ENCODE results near the gene SFXN3. TPM values are rescaled to one million over a fixed set of nuclear protein-coding genes. Genes with fewer than 3 reads are reported as not detected.

Gene SFXN3
- total and polyA plus RNA-seq, 2 of the 13 experiments (the other 11 are each of a cell fraction or from before 2014, with no cell fraction given) = 16.8 to 71.5 TPM

DNA sequence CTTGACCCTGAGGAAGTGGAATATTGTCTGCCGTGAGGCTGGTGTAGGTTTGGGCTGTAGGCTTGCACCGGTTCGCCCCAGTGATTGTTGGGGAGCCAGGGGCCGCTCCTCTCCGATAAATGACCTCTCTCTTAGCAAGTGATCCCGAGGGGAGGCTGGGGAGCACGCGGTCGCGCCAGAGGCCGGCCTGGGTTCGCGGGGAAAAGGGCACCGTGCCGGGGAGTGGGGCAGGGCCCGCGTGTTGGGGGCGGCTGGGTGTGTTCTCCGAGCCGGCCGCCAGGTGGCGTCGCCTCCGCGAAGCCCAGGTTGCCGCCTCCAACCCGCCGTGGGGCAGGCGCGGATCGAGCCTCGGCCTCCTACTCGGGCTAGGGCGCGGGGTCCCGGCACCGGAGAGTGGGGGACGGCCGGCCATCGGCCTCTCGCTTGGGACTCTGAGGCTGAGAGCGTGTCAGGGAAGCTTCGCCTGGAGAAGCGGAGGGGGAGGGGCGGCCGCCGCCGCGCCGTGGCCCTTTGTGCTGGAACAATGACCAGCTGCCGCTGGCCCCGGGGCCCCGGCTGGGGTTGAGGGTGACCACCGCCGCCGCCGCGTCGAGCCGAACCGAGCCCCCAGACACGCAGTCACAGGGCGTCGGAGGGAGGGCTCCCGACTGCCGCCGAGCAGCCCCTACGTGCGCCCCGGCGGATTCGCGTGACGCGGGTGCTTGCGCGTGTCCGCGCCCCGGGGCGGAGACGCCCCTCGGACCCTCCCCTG lies 31.9 kb upstream of the SFXN3 start (continued):
- TF ChIP-seq NFYC (CRISPR knock-in tag; IDR thresholded peaks at IDR 0.05) = no peak
- TF ChIP-seq PHB2 (IDR thresholded peaks at IDR 0.05; ENCODE audit: partially characterized antibody) = no peak
- peak; percentile 54; the same call in 1 of the 2 replicates for TF ChIP-seq HDAC1 (CRISPR knock-in tag; IDR thresholded peaks at IDR 0.05)
- TF ChIP-seq NAIF1 (CRISPR knock-in tag; IDR thresholded peaks at IDR 0.05; ENCODE audit: borderline replicate concordance) = no peak
- TF ChIP-seq NFIB (CRISPR knock-in tag; IDR thresholded peaks at IDR 0.05; ENCODE audit: borderline replicate concordance) = no peak
- TF ChIP-seq, protein P1, sequence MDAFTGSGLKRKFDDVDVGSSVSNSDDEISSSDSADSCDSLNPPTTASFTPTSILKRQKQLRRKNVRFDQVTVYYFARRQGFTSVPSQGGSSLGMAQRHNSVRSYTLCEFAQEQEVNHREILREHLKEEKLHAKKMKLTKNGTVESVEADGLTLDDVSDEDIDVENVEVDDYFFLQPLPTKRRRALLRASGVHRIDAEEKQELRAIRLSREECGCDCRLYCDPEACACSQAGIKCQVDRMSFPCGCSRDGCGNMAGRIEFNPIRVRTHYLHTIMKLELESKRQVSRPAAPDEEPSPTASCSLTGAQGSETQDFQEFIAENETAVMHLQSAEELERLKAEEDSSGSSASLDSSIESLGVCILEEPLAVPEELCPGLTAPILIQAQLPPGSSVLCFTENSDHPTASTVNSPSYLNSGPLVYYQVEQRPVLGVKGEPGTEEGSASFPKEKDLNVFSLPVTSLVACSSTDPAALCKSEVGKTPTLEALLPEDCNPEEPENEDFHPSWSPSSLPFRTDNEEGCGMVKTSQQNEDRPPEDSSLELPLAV (CRISPR knock-in tag; conservative IDR thresholded peaks at IDR 0.05; ENCODE audit: low read depth) = no peak
- TF ChIP-seq ZNF788 (CRISPR knock-in tag; IDR thresholded peaks at IDR 0.05; ENCODE audit: borderline replicate concordance) = 0 out of 2 replicates have a peak, but pooled peaks have one; percentile 4
- TF ChIP-seq ZMYM3 (CRISPR knock-in tag; IDR thresholded peaks at IDR 0.05) = no peak
- no peak for TF ChIP-seq ZNF75D (CRISPR knock-in tag; IDR thresholded peaks at IDR 0.05; ENCODE audit: borderline replicate concordance)
- peak; percentile 68 for TF ChIP-seq YEATS4 (CRISPR knock-in tag; IDR thresholded peaks at IDR 0.05; ENCODE audit: borderline replicate concordance)
- TF ChIP-seq NR2F2 (IDR thresholded peaks at IDR 0.05; ENCODE audit: borderline replicate concordance, low read depth) = no peak
- TF ChIP-seq SSRP1 (CRISPR knock-in tag; IDR thresholded peaks at IDR 0.05) = no peak
- TF ChIP-seq, protein P2, sequence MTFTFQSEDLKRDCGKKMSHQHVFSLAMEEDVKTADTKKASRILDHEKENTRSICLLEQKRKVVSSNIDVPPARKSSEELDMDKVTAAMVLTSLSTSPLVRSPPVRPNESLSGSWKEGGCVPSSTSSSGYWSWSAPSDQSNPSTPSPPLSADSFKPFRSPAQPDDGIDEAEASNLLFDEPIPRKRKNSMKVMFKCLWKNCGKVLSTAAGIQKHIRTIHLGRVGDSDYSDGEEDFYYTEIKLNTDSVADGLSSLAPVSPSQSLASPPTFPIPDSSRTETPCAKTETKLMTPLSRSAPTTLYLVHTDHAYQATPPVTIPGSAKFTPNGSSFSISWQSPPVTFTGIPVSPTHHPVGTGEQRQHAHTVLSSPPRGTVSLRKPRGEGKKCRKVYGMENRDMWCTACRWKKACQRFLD (CRISPR knock-in tag; IDR thresholded peaks at IDR 0.05; ENCODE audit: borderline replicate concordance) = peak; percentile 90; the same call in 1 of the 2 replicates
- TF ChIP-seq RBAK (CRISPR knock-in tag; IDR thresholded peaks at IDR 0.05) = no peak
- TF ChIP-seq KLF11 (CRISPR knock-in tag; IDR thresholded peaks at IDR 0.05) = no peak; the same call in 1 of the 2 replicates
- TF ChIP-seq AKAP8 (CRISPR knock-in tag; IDR thresholded peaks at IDR 0.05) = peak; percentile 99
- TF ChIP-seq NR2C2 (CRISPR knock-in tag; IDR thresholded peaks at IDR 0.05; ENCODE audit: borderline replicate concordance) = peak; percentile 39; the same call in 1 of the 2 replicates
- no peak for TF ChIP-seq ZFP36 (IDR thresholded peaks at IDR 0.05; ENCODE audit: borderline replicate concordance, low read depth, low read length, partially characterized antibody)
- TF ChIP-seq, protein P3, sequence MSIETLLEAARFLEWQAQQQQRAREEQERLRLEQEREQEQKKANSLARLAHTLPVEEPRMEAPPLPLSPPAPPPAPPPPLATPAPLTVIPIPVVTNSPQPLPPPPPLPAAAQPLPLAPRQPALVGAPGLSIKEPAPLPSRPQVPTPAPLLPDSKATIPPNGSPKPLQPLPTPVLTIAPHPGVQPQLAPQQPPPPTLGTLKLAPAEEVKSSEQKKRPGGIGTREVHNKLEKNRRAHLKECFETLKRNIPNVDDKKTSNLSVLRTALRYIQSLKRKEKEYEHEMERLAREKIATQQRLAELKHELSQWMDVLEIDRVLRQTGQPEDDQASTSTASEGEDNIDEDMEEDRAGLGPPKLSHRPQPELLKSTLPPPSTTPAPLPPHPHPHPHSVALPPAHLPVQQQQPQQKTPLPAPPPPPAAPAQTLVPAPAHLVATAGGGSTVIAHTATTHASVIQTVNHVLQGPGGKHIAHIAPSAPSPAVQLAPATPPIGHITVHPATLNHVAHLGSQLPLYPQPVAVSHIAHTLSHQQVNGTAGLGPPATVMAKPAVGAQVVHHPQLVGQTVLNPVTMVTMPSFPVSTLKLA (IDR thresholded peaks at IDR 0.05) = no peak
- TF ChIP-seq, protein P4, sequence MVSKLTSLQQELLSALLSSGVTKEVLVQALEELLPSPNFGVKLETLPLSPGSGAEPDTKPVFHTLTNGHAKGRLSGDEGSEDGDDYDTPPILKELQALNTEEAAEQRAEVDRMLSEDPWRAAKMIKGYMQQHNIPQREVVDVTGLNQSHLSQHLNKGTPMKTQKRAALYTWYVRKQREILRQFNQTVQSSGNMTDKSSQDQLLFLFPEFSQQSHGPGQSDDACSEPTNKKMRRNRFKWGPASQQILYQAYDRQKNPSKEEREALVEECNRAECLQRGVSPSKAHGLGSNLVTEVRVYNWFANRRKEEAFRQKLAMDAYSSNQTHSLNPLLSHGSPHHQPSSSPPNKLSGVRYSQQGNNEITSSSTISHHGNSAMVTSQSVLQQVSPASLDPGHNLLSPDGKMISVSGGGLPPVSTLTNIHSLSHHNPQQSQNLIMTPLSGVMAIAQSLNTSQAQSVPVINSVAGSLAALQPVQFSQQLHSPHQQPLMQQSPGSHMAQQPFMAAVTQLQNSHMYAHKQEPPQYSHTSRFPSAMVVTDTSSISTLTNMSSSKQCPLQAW (CRISPR knock-in tag; IDR thresholded peaks at IDR 0.05) = peak; percentile 41; the same call in 1 of the 2 replicates
- no peak for TF ChIP-seq MEF2D (CRISPR knock-in tag; IDR thresholded peaks at IDR 0.05)
- no peak for TF ChIP-seq ZNF34 (CRISPR knock-in tag; IDR thresholded peaks at IDR 0.05; ENCODE audit: borderline replicate concordance)
- TF ChIP-seq ZNF367 (CRISPR knock-in tag; IDR thresholded peaks at IDR 0.05; ENCODE audit: borderline replicate concordance) = no peak
- 0 out of 2 replicates have a peak, but pooled peaks have one; percentile 41 for TF ChIP-seq REXO4 (CRISPR knock-in tag; IDR thresholded peaks at IDR 0.05; ENCODE audit: borderline replicate concordance)
